ENCODE data around the gene NAIF1.

- TF ChIP-seq, protein P1, sequence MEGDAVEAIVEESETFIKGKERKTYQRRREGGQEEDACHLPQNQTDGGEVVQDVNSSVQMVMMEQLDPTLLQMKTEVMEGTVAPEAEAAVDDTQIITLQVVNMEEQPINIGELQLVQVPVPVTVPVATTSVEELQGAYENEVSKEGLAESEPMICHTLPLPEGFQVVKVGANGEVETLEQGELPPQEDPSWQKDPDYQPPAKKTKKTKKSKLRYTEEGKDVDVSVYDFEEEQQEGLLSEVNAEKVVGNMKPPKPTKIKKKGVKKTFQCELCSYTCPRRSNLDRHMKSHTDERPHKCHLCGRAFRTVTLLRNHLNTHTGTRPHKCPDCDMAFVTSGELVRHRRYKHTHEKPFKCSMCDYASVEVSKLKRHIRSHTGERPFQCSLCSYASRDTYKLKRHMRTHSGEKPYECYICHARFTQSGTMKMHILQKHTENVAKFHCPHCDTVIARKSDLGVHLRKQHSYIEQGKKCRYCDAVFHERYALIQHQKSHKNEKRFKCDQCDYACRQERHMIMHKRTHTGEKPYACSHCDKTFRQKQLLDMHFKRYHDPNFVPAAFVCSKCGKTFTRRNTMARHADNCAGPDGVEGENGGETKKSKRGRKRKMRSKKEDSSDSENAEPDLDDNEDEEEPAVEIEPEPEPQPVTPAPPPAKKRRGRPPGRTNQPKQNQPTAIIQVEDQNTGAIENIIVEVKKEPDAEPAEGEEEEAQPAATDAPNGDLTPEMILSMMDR (IDR thresholded peaks at IDR 0.05): no peak
- TF ChIP-seq POLR2AphosphoS5 (IDR thresholded peaks at IDR 0.05) (no peak), EP300 (IDR thresholded peaks at IDR 0.05) (no peak), POLR2A (IDR thresholded peaks at IDR 0.05) (no peak)
Measured at GRCh38 chr9:128113526-128114325, 46.6 kb upstream of the NAIF1 start.

All from sigmoid colon (tissue), 4 donors.